GM12872 (cell line): ENCODE results near the gene MEPE.

ENCODE experiments used
- CTCF ChIP-seq: IDR thresholded peaks from 3 replicates; pipeline ENCODE4 v1.5.1; 2011; ENCODE audit warnings: low read depth, mild to moderate bottlenecking, low read length, moderate library complexity; ENCODE audit not compliant: insufficient read depth

The MEPE gene

GRCh38 chr4:87882321-87882720, 49.6 kb downstream of the MEPE start:
- TF ChIP-seq CTCF: no peak

GRCh38 chr4:87882861-87883260, 50.1 kb downstream of the MEPE start:
- no peak for TF ChIP-seq CTCF

GRCh38 chr4:87884976-87885549, 52.3 kb downstream of the MEPE start:
- TF ChIP-seq CTCF: no peak

GRCh38 chr4:87886083-87886482, 53.3 kb downstream of the MEPE start:
- TF ChIP-seq CTCF: no peak

- no peak for TF ChIP-seq CTCF
These were observed 63.3 kb downstream of the MEPE start for GRCh38 chr4:87895964-87896621.
